GM12878 (cell line): ENCODE data around the gene PNMA5.

Experiments used
- JUNB ChIP-seq: IDR thresholded peaks from 2 replicates; pipeline ENCODE4 v1.6.1; 2016; ENCODE audit warnings: antibody characterized with exemption, mild to moderate bottlenecking
- TF ChIP-seq, protein P1 (sequence below), 3 experiments: IDR thresholded peaks in 2 of 3; conservative IDR thresholded peaks in 1 of 3; 2 replicates each; pipeline ENCODE4 v1.5.1; 2011; ENCODE audit warnings: low read depth in 3 of 3, low read length in 3 of 3, mild to moderate bottlenecking in 3 of 3, control low read depth in 2 of 3, moderate library complexity in 2 of 3, inconsistent platforms in 1 of 3, mixed read lengths in 1 of 3; ENCODE audit not compliant: control insufficient read depth in 2 of 3, insufficient read depth in 1 of 3; ENCODE audit errors: extremely low read depth in 1 of 3

DNA sequence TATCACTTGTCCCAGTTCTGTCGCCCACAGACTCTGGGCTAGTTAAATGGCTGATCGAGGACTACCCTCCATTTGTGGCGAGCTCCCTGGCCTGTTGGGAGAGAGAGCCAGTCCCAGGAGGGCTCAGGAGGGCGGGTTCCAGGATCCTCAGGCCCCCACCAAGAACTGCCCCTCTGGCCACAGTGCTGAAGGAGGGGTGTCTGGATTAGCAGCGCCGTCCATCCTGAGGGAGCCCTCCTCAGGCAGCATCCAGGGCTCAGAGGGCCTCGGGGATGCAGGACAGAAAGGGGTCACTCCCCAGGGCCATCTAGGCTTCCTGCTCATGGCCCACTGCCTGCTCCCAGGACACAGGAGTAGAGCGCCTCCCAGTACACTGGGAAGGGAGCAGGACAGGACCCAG lies 6.1 kb downstream of the PNMA5 start:
- TF ChIP-seq, protein P1, sequence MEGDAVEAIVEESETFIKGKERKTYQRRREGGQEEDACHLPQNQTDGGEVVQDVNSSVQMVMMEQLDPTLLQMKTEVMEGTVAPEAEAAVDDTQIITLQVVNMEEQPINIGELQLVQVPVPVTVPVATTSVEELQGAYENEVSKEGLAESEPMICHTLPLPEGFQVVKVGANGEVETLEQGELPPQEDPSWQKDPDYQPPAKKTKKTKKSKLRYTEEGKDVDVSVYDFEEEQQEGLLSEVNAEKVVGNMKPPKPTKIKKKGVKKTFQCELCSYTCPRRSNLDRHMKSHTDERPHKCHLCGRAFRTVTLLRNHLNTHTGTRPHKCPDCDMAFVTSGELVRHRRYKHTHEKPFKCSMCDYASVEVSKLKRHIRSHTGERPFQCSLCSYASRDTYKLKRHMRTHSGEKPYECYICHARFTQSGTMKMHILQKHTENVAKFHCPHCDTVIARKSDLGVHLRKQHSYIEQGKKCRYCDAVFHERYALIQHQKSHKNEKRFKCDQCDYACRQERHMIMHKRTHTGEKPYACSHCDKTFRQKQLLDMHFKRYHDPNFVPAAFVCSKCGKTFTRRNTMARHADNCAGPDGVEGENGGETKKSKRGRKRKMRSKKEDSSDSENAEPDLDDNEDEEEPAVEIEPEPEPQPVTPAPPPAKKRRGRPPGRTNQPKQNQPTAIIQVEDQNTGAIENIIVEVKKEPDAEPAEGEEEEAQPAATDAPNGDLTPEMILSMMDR (IDR thresholded peaks at IDR 0.05 in 2 of 3, conservative IDR thresholded peaks at IDR 0.05 in 1 of 3; ENCODE audit: control insufficient read depth in 2 of 3, extremely low read depth in 1 of 3, insufficient read depth in 1 of 3, low read depth in 3 of 3, low read length in 3 of 3), result no peak
- no peak for TF ChIP-seq JUNB
